Right atrium auricular region (tissue), 2 donors: ENCODE data around the gene CELSR3. TPM values are rescaled to one million over a fixed set of nuclear protein-coding genes. Genes with fewer than 3 reads are reported as not detected.

Source experiments
- DNase-seq: peaks from one replicate; pipeline ENCODE4 v3.0.0-alpha.2; 2019; ENCODE audit warnings: low spot score
- H3K27ac ChIP-seq, 2 donors: fragments of 200-600 bp; sonication (generic); 1 replicate in 1 of 2; 2 replicates in 1 of 2; pipeline ENCODE4 v1.5.1; 2016 to 2019
- H3K27me3 ChIP-seq, 2 donors: fragments of 200-600 bp; sonication (generic); one replicate each; pipeline versions ENCODE4 v1.5.1 to v1.6.0; 2017 to 2019
- H3K36me3 ChIP-seq: fragments of 200-600 bp; sonication (generic); one replicate; pipeline ENCODE4 v1.5.1; 2016
- H3K4me1 ChIP-seq, 2 donors: fragments of 200-600 bp; sonication (generic); one replicate each; pipeline versions ENCODE4 v1.5.1 to v1.6.0; 2017 to 2019
- H3K4me3 ChIP-seq, 2 donors: fragments of 200-600 bp; sonication (generic); 1 replicate in 1 of 2; 2 replicates in 1 of 2; pipeline ENCODE4 v1.5.1; 2017 to 2019; ENCODE audit warnings: mild to moderate bottlenecking in 1 of 2, moderate library complexity in 1 of 2
- H3K9me3 ChIP-seq, 2 donors: fragments of 200-600 bp; sonication (generic); one replicate each; pipeline ENCODE4 v1.5.1; 2019
- CTCF ChIP-seq, 2 donors: fragments of 200-600 bp; sonication (generic); IDR thresholded peaks; one replicate each; pipeline ENCODE4 v1.5.1; 2019; ENCODE audit warnings: antibody characterized with exemption in 2 of 2
- total RNA-seq, 2 donors: library from RNA; depleted of rRNA; stranded (reverse); fragments of >200 nt; gene quantifications; one replicate each; pipeline ENCODE4 v1.1.0, GENCODE V29; 2016

The CELSR3 gene
- total RNA-seq, 2 donors from 2014 or later: 0.11 to 0.59 TPM

GRCh38 chr3:48612309-48612708 is 50.4 kb downstream of the CELSR3 start:
- no peak for TF ChIP-seq CTCF (IDR thresholded peaks at IDR 0.05)
- H3K27me3 ChIP-seq: no peaks in the 10 kb centered on the region
- H3K9me3 ChIP-seq: peaks cover 0 to 7% of the 10 kb centered on the region in 2 donors
- H3K36me3 ChIP-seq: no peaks in the 10 kb centered on the region
- H3K27ac ChIP-seq: no peak overlapping the region
- H3K4me1 ChIP-seq: peaks cover 0 to 18% of the 10 kb centered on the region in 2 donors
- no peak for DNase-seq
- no peak overlapping the region for H3K4me3 ChIP-seq

GRCh38 chr3:48609088-48610005 is 53.3 kb downstream of the CELSR3 start, which contains the start of gene UQCRC1:
Gene UQCRC1, minus strand, starts transcription at chr3:48609646. Its CDS starts 26 bp downstream, at chr3:48609620.
- H3K9me3 ChIP-seq: no peaks in the 10 kb centered on the region
- DNase-seq: peak; percentile 90
- H3K27me3 ChIP-seq: no peaks in the 10 kb centered on the region
- H3K4me1 ChIP-seq: peaks cover 0 to 18% of the 10 kb centered on the region in 2 donors
- H3K4me3 ChIP-seq: peak within 1 kb of the TSS; percentile 92 to 94
- peak; percentile 51 to 82 for TF ChIP-seq CTCF (IDR thresholded peaks at IDR 0.05)
- H3K36me3 ChIP-seq: peaks cover 22% of the 10 kb centered on the region
- peak within 1 kb of the TSS; percentile 90 to 93 for H3K27ac ChIP-seq

GRCh38 chr3:48607519-48607918 is 55.2 kb downstream of the CELSR3 start:
- no peak overlapping the region for H3K4me3 ChIP-seq
- H3K9me3 ChIP-seq: no peaks in the 10 kb centered on the region
- no peaks in the 10 kb centered on the region for H3K27me3 ChIP-seq
- no peak for DNase-seq
- peaks cover 0 to 18% of the 10 kb centered on the region in 2 donors for H3K4me1 ChIP-seq
- no peak overlapping the region for H3K27ac ChIP-seq
- H3K36me3 ChIP-seq: peaks cover 40% of the 10 kb centered on the region
- no peak for TF ChIP-seq CTCF (IDR thresholded peaks at IDR 0.05)

- H3K4me1 ChIP-seq: peaks cover 0 to 55% of the 10 kb centered on the region in 2 donors
- peaks cover 79% of the 10 kb centered on the region for H3K36me3 ChIP-seq
- DNase-seq: no peak
- peak overlapping the region; percentile 86 to 95 for H3K27ac ChIP-seq
- no peaks in the 10 kb centered on the region for H3K27me3 ChIP-seq
- no peaks in the 10 kb centered on the region for H3K9me3 ChIP-seq
- no peak for TF ChIP-seq CTCF (IDR thresholded peaks at IDR 0.05)
- H3K4me3 ChIP-seq: no peak overlapping the region
Observed at GRCh38 chr3:48601622-48601994, 61.1 kb downstream of the CELSR3 start.

GRCh38 chr3:48600711-48601621 is 61.7 kb downstream of the CELSR3 start:
- TF ChIP-seq CTCF (IDR thresholded peaks at IDR 0.05): no peak
- Histone ChIP-seq H3K27ac (peak overlapping the region; percentile 86 to 95), H3K4me3 (no peak overlapping the region)

More at GRCh38 chr3:48600711-48601621, 61.7 kb downstream of the CELSR3 start:
- no peak for DNase-seq
- Histone ChIP-seq H3K4me1 (peaks cover 0 to 61% of the 10 kb centered on the region in 2 donors), H3K36me3 (peaks cover 74% of the 10 kb centered on the region), H3K9me3 (no peaks in the 10 kb centered on the region), H3K27me3 (no peaks in the 10 kb centered on the region)
